Progenitor cell of endocrine pancreas (in vitro differentiated cells): ENCODE measurements around the gene ZNF366. TPM values are rescaled to one million over a fixed set of nuclear protein-coding genes. Genes with fewer than 3 reads are reported as not detected.

Experiments
- DNase-seq: peaks from one replicate; pipeline ENCODE4 v3.0.0; 2021; ENCODE audit warnings: low spot score; ENCODE audit not compliant: unreplicated experiment
- H3K27ac Mint-ChIP-seq: 2 replicates; pipeline ENCODE4 v1.8.0; 2021; ENCODE audit warnings: mild to moderate bottlenecking, moderate library complexity, mixed read lengths
- H3K27me3 Mint-ChIP-seq: 2 replicates; pipeline ENCODE4 v1.8.0; 2021; ENCODE audit warnings: mixed read lengths
- H3K36me3 Mint-ChIP-seq: 2 replicates; pipeline ENCODE4 v1.8.0; 2022; ENCODE audit warnings: mixed read lengths; ENCODE audit not compliant: insufficient read depth
- H3K4me1 Mint-ChIP-seq: 2 replicates; pipeline ENCODE4 v1.8.0; 2021; ENCODE audit warnings: low read depth, mixed read lengths
- H3K4me3 Mint-ChIP-seq: 2 replicates; pipeline ENCODE4 v1.8.0; 2021; ENCODE audit warnings: low read depth, mild to moderate bottlenecking, moderate library complexity, mixed read lengths
- H3K9me3 Mint-ChIP-seq: 2 replicates; pipeline ENCODE4 v1.8.0; 2021; ENCODE audit warnings: low read depth, mixed read lengths
- CTCF ChIP-seq: fragments of 200-600 bp; sonication (generic); IDR thresholded peaks from one replicate; pipeline ENCODE4 v1.5.0; 2021; ENCODE audit warnings: antibody characterized with exemption, mild to moderate bottlenecking; ENCODE audit not compliant: unreplicated experiment
- total RNA-seq: library from RNA; stranded (reverse); gene quantifications from 2 replicates; pipeline ENCODE4 v1.2.1, GENCODE V29; 2021

The ZNF366 gene
- total RNA-seq, 1 donor from 2014 or later, result not detected

- Mint-ChIP-seq H3K27me3 (peaks cover 2% of the 10 kb centered on the region), H3K4me1 (peaks cover 4% of the 10 kb centered on the region), H3K4me3 (no peak overlapping the region), H3K36me3 (no peaks in the 10 kb centered on the region), H3K27ac (no peak overlapping the region), H3K9me3 (peaks cover 5% of the 10 kb centered on the region)
- no peak for TF ChIP-seq CTCF
- DNase-seq, result no peak
These were observed 33.7 kb upstream of the ZNF366 start for GRCh38 chr5:72540759-72541438.

- no peak for TF ChIP-seq CTCF
- DNase-seq, result no peak
- Mint-ChIP-seq H3K4me3 (no peak overlapping the region), H3K4me1 (peaks cover 4% of the 10 kb centered on the region), H3K36me3 (no peaks in the 10 kb centered on the region), H3K27me3 (peaks cover 2% of the 10 kb centered on the region), H3K27ac (no peak overlapping the region), H3K9me3 (no peaks in the 10 kb centered on the region)
These were observed 32.5 kb upstream of the ZNF366 start for GRCh38 chr5:72539726-72540125.

GRCh38 chr5:72539038-72539437 is 31.8 kb upstream of the ZNF366 start:
- DNase-seq, result no peak
- TF ChIP-seq CTCF, result no peak
- Mint-ChIP-seq H3K9me3 (no peaks in the 10 kb centered on the region), H3K27ac (no peak overlapping the region), H3K27me3 (peaks cover 2% of the 10 kb centered on the region), H3K4me1 (peaks cover 4% of the 10 kb centered on the region), H3K4me3 (no peak overlapping the region), H3K36me3 (no peaks in the 10 kb centered on the region)

GRCh38 chr5:72537166-72537565 is 30.0 kb upstream of the ZNF366 start:
- peaks cover 2% of the 10 kb centered on the region for H3K27me3 Mint-ChIP-seq
- no peak overlapping the region for H3K4me3 Mint-ChIP-seq
- no peak for DNase-seq
- no peak for TF ChIP-seq CTCF
- H3K4me1 Mint-ChIP-seq, result peaks cover 4% of the 10 kb centered on the region
- H3K36me3 Mint-ChIP-seq, result no peaks in the 10 kb centered on the region
- no peak overlapping the region for H3K27ac Mint-ChIP-seq
- H3K9me3 Mint-ChIP-seq, result no peaks in the 10 kb centered on the region

- TF ChIP-seq CTCF, result no peak
- Mint-ChIP-seq H3K9me3 (no peaks in the 10 kb centered on the region), H3K4me1 (peaks cover 1% of the 10 kb centered on the region), H3K27ac (no peak overlapping the region), H3K36me3 (no peaks in the 10 kb centered on the region), H3K4me3 (no peak overlapping the region), H3K27me3 (no peaks in the 10 kb centered on the region)
- DNase-seq, result no peak
These were observed 24.4 kb upstream of the ZNF366 start for GRCh38 chr5:72531496-72532190.
